ENCODE measurements around the gene CHL1. TPM values are rescaled to one million over a fixed set of nuclear protein-coding genes. Genes with fewer than 3 reads are reported as not detected.

CHL1 gene
- total and polyA plus RNA-seq, 2 donors (not counting 1 experiment from before 2014, with no cell fraction given): 6.2 to 18.0 TPM

DNA sequence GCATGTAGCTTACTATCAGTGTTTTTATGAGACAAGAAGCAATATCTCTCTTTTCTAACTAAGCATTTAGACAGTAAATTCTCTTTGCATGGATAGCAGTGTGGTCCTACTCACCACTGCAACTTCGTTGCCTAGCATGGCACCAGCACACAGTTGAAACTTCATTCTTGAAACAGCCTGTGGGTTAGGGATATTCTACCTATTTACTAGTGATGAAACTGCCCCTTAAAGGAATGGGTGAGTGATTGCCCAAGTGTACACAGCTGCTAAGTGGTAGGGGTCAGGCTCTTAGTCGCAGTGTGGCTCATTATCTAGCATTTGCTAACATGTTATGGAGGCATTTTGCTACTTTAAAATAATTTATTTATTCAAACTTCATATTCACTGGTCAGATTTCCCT lies 78.4 kb downstream of the CHL1 start:
- ChIA-PET POLR2A (no interaction called here), CTCF (interaction anchor here (0.9 kb wide), 1 partner anchor 79 kb away, joined by 6 read pairs; no protein-coding TSS in a partner anchor)
- no peak for DNase-seq
- no peak overlapping the region for H3K9ac ChIP-seq (ENCODE audit: low read length)
- ATAC-seq (ENCODE audit: low read depth): no peak
- no peak overlapping the region for H3K4me3 ChIP-seq (ENCODE audit: control extremely low read depth in 1 of 5, extremely low read depth in 1 of 5, insufficient read depth in 1 of 5, low read depth in 2 of 5, low read length in 4 of 5)
- H3K36me3 ChIP-seq (replicated peaks in 1 of 2; ENCODE audit: control extremely low read depth in 1 of 2, control insufficient read depth in 1 of 2, extremely low read depth in 1 of 2, insufficient read depth in 2 of 2, low read length in 1 of 2): no peaks in the 10 kb centered on the region
- Mint-ChIP-seq H3K9me3 (ENCODE audit: insufficient read depth) (no peaks in the 10 kb centered on the region), H3K27ac (peak overlapping the region; percentile 0), H3K4me1 (peaks cover 84% of the 10 kb centered on the region), H3K4me3 (no peak overlapping the region), H3K27me3 (no peaks in the 10 kb centered on the region)
- TF ChIP-seq, protein P1, sequence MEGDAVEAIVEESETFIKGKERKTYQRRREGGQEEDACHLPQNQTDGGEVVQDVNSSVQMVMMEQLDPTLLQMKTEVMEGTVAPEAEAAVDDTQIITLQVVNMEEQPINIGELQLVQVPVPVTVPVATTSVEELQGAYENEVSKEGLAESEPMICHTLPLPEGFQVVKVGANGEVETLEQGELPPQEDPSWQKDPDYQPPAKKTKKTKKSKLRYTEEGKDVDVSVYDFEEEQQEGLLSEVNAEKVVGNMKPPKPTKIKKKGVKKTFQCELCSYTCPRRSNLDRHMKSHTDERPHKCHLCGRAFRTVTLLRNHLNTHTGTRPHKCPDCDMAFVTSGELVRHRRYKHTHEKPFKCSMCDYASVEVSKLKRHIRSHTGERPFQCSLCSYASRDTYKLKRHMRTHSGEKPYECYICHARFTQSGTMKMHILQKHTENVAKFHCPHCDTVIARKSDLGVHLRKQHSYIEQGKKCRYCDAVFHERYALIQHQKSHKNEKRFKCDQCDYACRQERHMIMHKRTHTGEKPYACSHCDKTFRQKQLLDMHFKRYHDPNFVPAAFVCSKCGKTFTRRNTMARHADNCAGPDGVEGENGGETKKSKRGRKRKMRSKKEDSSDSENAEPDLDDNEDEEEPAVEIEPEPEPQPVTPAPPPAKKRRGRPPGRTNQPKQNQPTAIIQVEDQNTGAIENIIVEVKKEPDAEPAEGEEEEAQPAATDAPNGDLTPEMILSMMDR (IDR thresholded peaks at IDR 0.05): no peak
- no peak for TF ChIP-seq EZH2 (IDR thresholded peaks at IDR 0.05; ENCODE audit: borderline replicate concordance, insufficient read depth, low read depth, low read length, poor library complexity, severe bottlenecking)
- H3K79me2 ChIP-seq (ENCODE audit: control insufficient read depth, insufficient read depth, low read length): no peaks in the 10 kb centered on the region
- H4K20me1 ChIP-seq (ENCODE audit: control insufficient read depth, insufficient read depth, low read length, poor library complexity, severe bottlenecking): no peaks in the 10 kb centered on the region
- H3K4me1 ChIP-seq (ENCODE audit: control insufficient read depth in 2 of 2, insufficient read depth in 2 of 2, low read length in 2 of 2): peaks cover 67 to 81% of the 10 kb centered on the region in 2 donors
- H3K27ac ChIP-seq (ENCODE audit: low read length in 2 of 2): no peak overlapping the region
- H3K9me3 ChIP-seq (ENCODE audit: control extremely low read depth in 1 of 3, control insufficient read depth in 2 of 3, insufficient read depth in 1 of 3, low read length in 2 of 3): no peaks in the 10 kb centered on the region
- H3K27me3 ChIP-seq (replicated peaks in 1 of 4; ENCODE audit: control extremely low read depth in 1 of 4, control insufficient read depth in 3 of 4, insufficient read depth in 4 of 4, low read length in 3 of 4): no peaks in the 10 kb centered on the region
- H2AFZ ChIP-seq (ENCODE audit: insufficient read depth, low read depth, low read length, poor library complexity, severe bottlenecking): no peak overlapping the region
- intact Hi-C loops (cut with micrococcal nuclease): no loop called here
- H3K4me2 ChIP-seq (replicated peaks; ENCODE audit: low read depth, low read length, poor library complexity, severe bottlenecking): no peak overlapping the region
- no CpG with 5 or more reads among the region's 2 CpGs for WGBS (ENCODE audit: insufficient coverage)

DNA sequence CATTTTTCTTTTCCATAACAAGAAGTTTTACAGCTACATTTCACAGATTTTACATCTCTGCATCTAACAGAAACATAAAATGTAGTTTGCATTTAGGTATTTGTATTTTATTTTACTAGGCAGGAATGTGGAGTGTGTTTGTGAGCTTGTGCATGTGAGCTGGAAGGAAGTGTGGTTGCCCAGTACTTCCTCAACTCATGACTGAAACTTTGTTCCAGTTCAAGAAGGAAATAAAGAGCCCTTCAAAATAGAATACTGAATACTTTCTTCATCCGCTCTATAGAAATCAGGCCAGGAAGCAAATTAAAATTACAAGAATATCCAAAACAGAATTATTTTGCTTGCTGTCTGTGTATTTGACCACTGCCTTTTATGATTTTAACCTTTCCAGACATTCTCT lies 81.3 kb downstream of the CHL1 start:
- Histone ChIP-seq H3K4me3 (ENCODE audit: control extremely low read depth in 1 of 5, extremely low read depth in 1 of 5, insufficient read depth in 1 of 5, low read depth in 2 of 5, low read length in 4 of 5) (peak overlapping the region; percentile 2 to 54 (median 33)), H3K27ac (ENCODE audit: low read length in 2 of 2) (peak overlapping the region; percentile 98 to 99), H3K4me1 (ENCODE audit: control insufficient read depth in 2 of 2, insufficient read depth in 2 of 2, low read length in 2 of 2) (peaks cover 63 to 67% of the 10 kb centered on the region in 2 donors), H2AFZ (ENCODE audit: insufficient read depth, low read depth, low read length, poor library complexity, severe bottlenecking) (no peak overlapping the region), H3K36me3 (replicated peaks in 1 of 2; ENCODE audit: control extremely low read depth in 1 of 2, control insufficient read depth in 1 of 2, extremely low read depth in 1 of 2, insufficient read depth in 2 of 2, low read length in 1 of 2) (no peaks in the 10 kb centered on the region), H3K9ac (ENCODE audit: low read length) (peak overlapping the region; percentile 64), H3K4me2 (replicated peaks; ENCODE audit: low read depth, low read length, poor library complexity, severe bottlenecking) (peak overlapping the region; percentile 73), H3K9me3 (ENCODE audit: control extremely low read depth in 1 of 3, control insufficient read depth in 2 of 3, insufficient read depth in 1 of 3, low read length in 2 of 3) (peaks cover 0 to 8% (median 4%) of the 10 kb centered on the region in 3 donors), H4K20me1 (ENCODE audit: control insufficient read depth, insufficient read depth, low read length, poor library complexity, severe bottlenecking) (no peaks in the 10 kb centered on the region), H3K79me2 (ENCODE audit: control insufficient read depth, insufficient read depth, low read length) (no peaks in the 10 kb centered on the region), H3K27me3 (replicated peaks in 1 of 4; ENCODE audit: control extremely low read depth in 1 of 4, control insufficient read depth in 3 of 4, insufficient read depth in 4 of 4, low read length in 3 of 4) (no peaks in the 10 kb centered on the region)
- Mint-ChIP-seq H3K9me3 (ENCODE audit: insufficient read depth) (peaks cover 3% of the 10 kb centered on the region), H3K4me3 (peak overlapping the region; percentile 75), H3K27me3 (no peaks in the 10 kb centered on the region), H3K4me1 (peaks cover 65% of the 10 kb centered on the region), H3K27ac (peak overlapping the region; percentile 94)
- no CpG with 5 or more reads among the region's 1 CpG for WGBS (ENCODE audit: insufficient coverage)
- peak; percentile 46 for ATAC-seq (ENCODE audit: low read depth)
- CTCF ChIA-PET: interaction anchor here (1.0 to 2.5 kb wide), 3 partner anchors 10 to 76 kb away, joined by 4 to 11 read pairs (median 10); no protein-coding TSS in a partner anchor
- intact Hi-C loops (cut with micrococcal nuclease): loop anchor here (1.0 to 2.0 kb wide), 4 partner anchors 12 to 86 kb away; no protein-coding TSS in a partner anchor
- POLR2A ChIA-PET: interaction anchor here (1.4 to 2.1 kb wide), 2 partner anchors 12 to 76 kb away, joined by 3 to 10 read pairs; no protein-coding TSS in a partner anchor
- DNase-seq: no peak
- TF ChIP-seq, protein P1 (IDR thresholded peaks at IDR 0.05): no peak
- TF ChIP-seq EZH2 (IDR thresholded peaks at IDR 0.05; ENCODE audit: borderline replicate concordance, insufficient read depth, low read depth, low read length, poor library complexity, severe bottlenecking): no peak
